Panc1 (cell line): ENCODE data around the gene ERO1B. TPM values are rescaled to one million over a fixed set of nuclear protein-coding genes. Genes with fewer than 3 reads are reported as not detected.

Experiments used
- ATAC-seq: fragments of 200-7000 bp; cut with Tn5 transposase; 2 replicates; pipeline ENCODE4 v1.9.1; 2020; ENCODE audit warnings: mild to moderate bottlenecking, moderate library complexity
- BruUV-seq: library from RNA; stranded (reverse); fragments of 400-500 nt; replicated peaks from 2 replicates; lab custom pipeline; 2021; lab: Mats Ljungman, UMichigan
- CTCF ChIA-PET: fragments of 300-600 bp; sonication (Branson Sonifier 250); formaldehyde crosslinking; loops from one replicate; lab custom pipeline; 2022; ENCODE audit warnings: antibody characterized with exemption; lab: Charles Lee
- POLR2A ChIA-PET: fragments of 300-600 bp; sonication (Branson Sonifier 250); formaldehyde crosslinking; loops from one replicate; lab custom pipeline; 2022; ENCODE audit warnings: antibody characterized with exemption; lab: Charles Lee
- DNase-seq: peaks from one replicate; pipeline ENCODE4 v3.0.0-alpha.2; 2010; ENCODE audit warnings: low read depth, low spot score
- H3K27ac ChIP-seq: 2 replicates; pipeline ENCODE4 v1.5.1; 2011; ENCODE audit warnings: mild to moderate bottlenecking, low read length, inconsistent platforms
- H3K27me3 ChIP-seq: fragments of 200-500 bp; sonication (Bioruptor generic); 2 replicates; pipeline ENCODE4 v1.6.0; 2014; ENCODE audit warnings: low read length, inconsistent platforms; ENCODE audit not compliant: control insufficient read depth, insufficient read depth
- H3K36me3 ChIP-seq: fragments of 200-500 bp; sonication (Bioruptor generic); 2 replicates; pipeline ENCODE4 v1.5.1; 2014; ENCODE audit warnings: inconsistent platforms, mild to moderate bottlenecking, low read length, moderate library complexity; ENCODE audit not compliant: control insufficient read depth, insufficient read depth
- H3K4me1 ChIP-seq: 2 replicates; pipeline ENCODE4 v1.5.1; 2011; ENCODE audit warnings: inconsistent platforms, mild to moderate bottlenecking, low read length, moderate library complexity; ENCODE audit not compliant: control insufficient read depth, insufficient read depth
- H3K4me3 ChIP-seq, 2 experiments: 2 replicates each; pipeline ENCODE4 v1.5.1; 2011 to 2012; ENCODE audit warnings: low read depth in 2 of 2, low read length in 2 of 2, mild to moderate bottlenecking in 2 of 2, inconsistent platforms in 1 of 2, moderate library complexity in 1 of 2
- H3K9me3 ChIP-seq: fragments of 200-500 bp; sonication (Bioruptor generic); 2 replicates; pipeline ENCODE4 v1.5.1; 2014; ENCODE audit warnings: low read depth, mild to moderate bottlenecking, inconsistent platforms, low read length, moderate library complexity; ENCODE audit not compliant: control insufficient read depth, insufficient read depth
- CTCF ChIP-seq: fragments of 450-650 bp; IDR thresholded peaks from 2 replicates; pipeline ENCODE4 v1.5.1; 2017; ENCODE audit warnings: mild to moderate bottlenecking
- POLR2AphosphoS5 ChIP-seq: IDR thresholded peaks from 2 replicates; pipeline ENCODE4 v1.6.1; 2012; ENCODE audit warnings: mild to moderate bottlenecking, low read depth, low read length, moderate library complexity
- SIN3A ChIP-seq: IDR thresholded peaks from 2 replicates; pipeline ENCODE4 v1.6.1; 2012; ENCODE audit warnings: low read depth, mild to moderate bottlenecking, low read length, moderate library complexity, borderline replicate concordance; ENCODE audit not compliant: insufficient read depth
- TCF7L2 ChIP-seq: IDR thresholded peaks from 2 replicates; pipeline ENCODE4 v1.6.1; 2011; ENCODE audit warnings: mild to moderate bottlenecking, low read depth, low read length, inconsistent platforms
- in situ Hi-C: cut with HindIII; loops from 2 replicates; pipeline ENCODE4 v1.10.0; 2016; ENCODE audit warnings: low sequenced_read_pairs, low pct_unique_long_range_greater_than_20kb
- intact Hi-C: fragments of 100-400 bp; cut with micrococcal nuclease; formaldehyde crosslinking; loops from one replicate; pipeline ENCODE4 v1.10.0; 2022; ENCODE audit not compliant: unreplicated experiment
- total RNA-seq: library from RNA; stranded (reverse); gene quantifications from one replicate; pipeline ENCODE4 v1.2.1, GENCODE V29; 2021; ENCODE audit not compliant: unreplicated experiment
- TF ChIP-seq, protein P1 (sequence below), 2 experiments: IDR thresholded peaks; 2 replicates each; pipeline ENCODE4 v1.6.1; 2011 to 2012; ENCODE audit warnings: low read depth in 2 of 2, control low read depth in 1 of 2, low read length in 1 of 2, mild to moderate bottlenecking in 1 of 2, moderate library complexity in 1 of 2; ENCODE audit not compliant: insufficient read depth in 1 of 2

The ERO1B gene
- total RNA-seq, 1 experiment from 2014 or later = 19.9 TPM

DNA sequence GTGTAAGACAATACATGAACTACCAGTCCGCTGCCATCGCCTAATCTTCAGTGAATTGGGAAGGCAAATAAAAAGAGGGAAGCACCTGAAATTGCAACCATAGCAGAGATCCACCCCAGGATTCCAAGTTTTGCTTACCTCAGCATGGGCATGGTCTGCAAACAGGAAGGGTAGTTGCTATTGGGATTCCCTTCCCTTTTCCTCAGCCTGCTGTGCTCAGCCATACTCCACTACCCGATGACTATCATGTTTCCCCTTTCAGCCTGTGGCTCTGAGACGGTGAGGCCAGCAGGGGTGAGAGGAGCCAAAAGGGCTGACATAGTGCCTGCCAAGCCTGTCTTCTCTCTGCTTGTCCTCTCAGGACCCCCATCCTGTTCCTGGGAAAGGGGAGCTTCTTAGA is 75.2 kb downstream of the ERO1B start:
- in situ Hi-C loops = no loop called here
- DNase-seq = no peak
- POLR2A ChIA-PET = no interaction called here
- H3K27ac ChIP-seq = no peak overlapping the region
- no peak overlapping the region for H3K4me3 ChIP-seq
- no TSS peak for BruUV-seq
- ATAC-seq = no peak; the same call in 1 of the 2 replicates
- TF ChIP-seq POLR2AphosphoS5 (no peak), TCF7L2 (no peak), CTCF (no peak), SIN3A (no peak)
- TF ChIP-seq, protein P1, sequence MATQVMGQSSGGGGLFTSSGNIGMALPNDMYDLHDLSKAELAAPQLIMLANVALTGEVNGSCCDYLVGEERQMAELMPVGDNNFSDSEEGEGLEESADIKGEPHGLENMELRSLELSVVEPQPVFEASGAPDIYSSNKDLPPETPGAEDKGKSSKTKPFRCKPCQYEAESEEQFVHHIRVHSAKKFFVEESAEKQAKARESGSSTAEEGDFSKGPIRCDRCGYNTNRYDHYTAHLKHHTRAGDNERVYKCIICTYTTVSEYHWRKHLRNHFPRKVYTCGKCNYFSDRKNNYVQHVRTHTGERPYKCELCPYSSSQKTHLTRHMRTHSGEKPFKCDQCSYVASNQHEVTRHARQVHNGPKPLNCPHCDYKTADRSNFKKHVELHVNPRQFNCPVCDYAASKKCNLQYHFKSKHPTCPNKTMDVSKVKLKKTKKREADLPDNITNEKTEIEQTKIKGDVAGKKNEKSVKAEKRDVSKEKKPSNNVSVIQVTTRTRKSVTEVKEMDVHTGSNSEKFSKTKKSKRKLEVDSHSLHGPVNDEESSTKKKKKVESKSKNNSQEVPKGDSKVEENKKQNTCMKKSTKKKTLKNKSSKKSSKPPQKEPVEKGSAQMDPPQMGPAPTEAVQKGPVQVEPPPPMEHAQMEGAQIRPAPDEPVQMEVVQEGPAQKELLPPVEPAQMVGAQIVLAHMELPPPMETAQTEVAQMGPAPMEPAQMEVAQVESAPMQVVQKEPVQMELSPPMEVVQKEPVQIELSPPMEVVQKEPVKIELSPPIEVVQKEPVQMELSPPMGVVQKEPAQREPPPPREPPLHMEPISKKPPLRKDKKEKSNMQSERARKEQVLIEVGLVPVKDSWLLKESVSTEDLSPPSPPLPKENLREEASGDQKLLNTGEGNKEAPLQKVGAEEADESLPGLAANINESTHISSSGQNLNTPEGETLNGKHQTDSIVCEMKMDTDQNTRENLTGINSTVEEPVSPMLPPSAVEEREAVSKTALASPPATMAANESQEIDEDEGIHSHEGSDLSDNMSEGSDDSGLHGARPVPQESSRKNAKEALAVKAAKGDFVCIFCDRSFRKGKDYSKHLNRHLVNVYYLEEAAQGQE (IDR thresholded peaks at IDR 0.05; ENCODE audit: insufficient read depth in 1 of 2, low read depth in 2 of 2, low read length in 1 of 2) = no peak
- CTCF ChIA-PET = no interaction called here
- H3K9me3 ChIP-seq = no peaks in the 10 kb centered on the region
- intact Hi-C loops = no loop called here
- H3K36me3 ChIP-seq = no peaks in the 10 kb centered on the region
- H3K4me1 ChIP-seq = peaks cover 6% of the 10 kb centered on the region
- H3K27me3 ChIP-seq = no peaks in the 10 kb centered on the region

- Histone ChIP-seq H3K27me3 (no peaks in the 10 kb centered on the region), H3K9me3 (no peaks in the 10 kb centered on the region), H3K4me3 (no peak overlapping the region), H3K4me1 (peaks cover 6% of the 10 kb centered on the region), H3K36me3 (no peaks in the 10 kb centered on the region), H3K27ac (no peak overlapping the region)
- in situ Hi-C loops (no loop called here), intact Hi-C loops (no loop called here)
- DNase-seq (no peak), ATAC-seq (no peak)
- POLR2A ChIA-PET = no interaction called here
- CTCF ChIA-PET = no interaction called here
- TF ChIP-seq POLR2AphosphoS5 (no peak), SIN3A (no peak), CTCF (no peak), TCF7L2 (no peak)
- TF ChIP-seq, protein P1 (IDR thresholded peaks at IDR 0.05; ENCODE audit: insufficient read depth in 1 of 2, low read depth in 2 of 2, low read length in 1 of 2) = no peak
- BruUV-seq = no TSS peak
Observed at GRCh38 chr1:236204656-236205055, 77.1 kb downstream of the ERO1B start.
